K562 (cell line): ENCODE results near the gene WDR18. TPM values are rescaled to one million over a fixed set of nuclear protein-coding genes. Genes with fewer than 3 reads are reported as not detected.

Experiments
- ATAC-seq: fragments of 200-7000 bp; cut with Tn5 transposase; 3 replicates; pipeline ENCODE4 v1.9.1; 2020; ENCODE audit warnings: moderate library complexity
- BruUV-seq: library from RNA; stranded (reverse); fragments of 400-500 nt; replicated peaks from 2 replicates; lab custom pipeline; 2021; lab: Mats Ljungman, UMichigan
- CTCF ChIA-PET: fragments of 300-600 bp; formaldehyde crosslinking; extraction: SDS; loops from one replicate; lab custom pipeline; 2021; ENCODE audit warnings: low intra/inter-chr PET ratio; lab: Yijun Ruan, JAX
- POLR2A ChIA-PET: fragments of 300-600, 350-650 bp; sonication (Branson Sonifier 250); formaldehyde crosslinking; extraction: SDS; loops from one replicate; lab custom pipeline; 2021; ENCODE audit warnings: antibody characterized with exemption, inconsistent platforms; lab: Yijun Ruan, JAX
- DNase-seq, 4 experiments: peaks; one replicate each; pipeline versions ENCODE4 v3.0.0 to v3.0.0-alpha.2; 2011 to 2018; ENCODE audit warnings: low spot score in 3 of 4, mixed read lengths in 3 of 4; ENCODE audit errors: extremely low read depth in 1 of 4
- FAIRE-seq: peaks from 2 replicates; lab custom pipeline; 2011; peaks lifted over from hg19 to GRCh38; lab: Jason Lieb, UNC
- H2AFZ ChIP-seq: 2 replicates; pipeline ENCODE4 v1.6.0; 2011; ENCODE audit warnings: low read depth, low read length, control low read depth, inconsistent platforms
- H3K27ac ChIP-seq: fragments of 200-600 bp; 3 replicates; pipeline ENCODE4 v1.8.0; 2011; ENCODE audit warnings: low read depth, mild to moderate bottlenecking, control low read depth, inconsistent platforms, low read length, moderate library complexity, mixed read lengths; ENCODE audit errors: extremely low read depth
- H3K27me3 ChIP-seq, 2 experiments: fragments of 300-600 bp in 1 of 2; 2 replicates in 1 of 2; 3 replicates in 1 of 2; pipeline versions ENCODE4 v1.6.0 to v1.8.0; 2011; ENCODE audit warnings: inconsistent platforms in 2 of 2, low read length in 2 of 2, mild to moderate bottlenecking in 1 of 2, mixed read lengths in 1 of 2, moderate library complexity in 1 of 2; ENCODE audit not compliant: control insufficient read depth in 2 of 2, insufficient read depth in 2 of 2
- H3K36me3 ChIP-seq: fragments of 300-600 bp; 3 replicates; pipeline ENCODE4 v1.8.0; 2011; ENCODE audit warnings: mild to moderate bottlenecking, low read length, inconsistent platforms; ENCODE audit not compliant: control insufficient read depth, insufficient read depth
- H3K4me1 ChIP-seq, 2 experiments: fragments of 200-600 bp in 1 of 2; replicated peaks in 1 of 2; 2 replicates in 1 of 2; 3 replicates in 1 of 2; pipeline versions ENCODE4 v1.5.1 to v1.8.0; 2011; ENCODE audit warnings: inconsistent platforms in 2 of 2, low read length in 2 of 2, mild to moderate bottlenecking in 1 of 2, mixed read lengths in 1 of 2, moderate library complexity in 1 of 2; ENCODE audit not compliant: control insufficient read depth in 2 of 2, insufficient read depth in 2 of 2
- H3K4me2 ChIP-seq: 2 replicates; pipeline ENCODE4 v1.6.1; 2011; ENCODE audit warnings: low read length, control low read depth, inconsistent platforms, mixed read lengths; ENCODE audit not compliant: insufficient read depth
- H3K4me3 ChIP-seq: fragments of 200-600 bp; sonication (generic), shearing (Covaris generic); 2 replicates; pipeline ENCODE4 v1.5.1; 2016; ENCODE audit warnings: control low read depth, inconsistent platforms
- H3K79me2 ChIP-seq: fragments of 200-600 bp; 3 replicates; pipeline ENCODE4 v1.8.0; 2011; ENCODE audit warnings: low read length, inconsistent platforms; ENCODE audit not compliant: control insufficient read depth, insufficient read depth
- H3K9ac ChIP-seq, 2 experiments: 2 replicates each; pipeline versions ENCODE4 v1.6.0 to v1.6.1; 2011; ENCODE audit warnings: low read depth in 2 of 2, low read length in 2 of 2, control low read depth in 1 of 2, inconsistent platforms in 1 of 2, mild to moderate bottlenecking in 1 of 2, mixed read lengths in 1 of 2; ENCODE audit not compliant: insufficient read depth in 1 of 2
- H3K9me1 ChIP-seq: one replicate; pipeline ENCODE4 v1.6.0; 2011; ENCODE audit warnings: inconsistent platforms, mild to moderate bottlenecking, low read length, moderate library complexity; ENCODE audit not compliant: control insufficient read depth, insufficient read depth
- H3K9me3 ChIP-seq: replicated peaks from 2 replicates; pipeline ENCODE4 v1.5.1; 2011; ENCODE audit warnings: low read depth, low read length, inconsistent platforms; ENCODE audit not compliant: control insufficient read depth, insufficient read depth
- H4K20me1 ChIP-seq: replicated peaks from 2 replicates; pipeline ENCODE4 v1.6.1; 2011; ENCODE audit warnings: low read length, inconsistent platforms, mixed read lengths; ENCODE audit not compliant: control insufficient read depth, insufficient read depth
- HDAC6 ChIP-seq: IDR thresholded peaks from 2 replicates; pipeline ENCODE4 v1.6.1; 2012; ENCODE audit warnings: low read depth, mild to moderate bottlenecking, control low read depth, inconsistent platforms, low read length, moderate library complexity
- KHSRP ChIP-seq: fragments of 450-650 bp; IDR thresholded peaks from 2 replicates; pipeline ENCODE4 v1.6.1; 2017
- RBM22 ChIP-seq: fragments of 200-400 bp; formaldehyde crosslinking; IDR thresholded peaks from 2 replicates; pipeline ENCODE4 v1.6.1; 2018; ENCODE audit warnings: low read length, low read depth; ENCODE audit not compliant: poor library complexity, severe bottlenecking
- ZBTB26 ChIP-seq: fragments of 450-650 bp; formaldehyde crosslinking; IDR thresholded peaks from 2 replicates; pipeline ENCODE4 v1.4.0; 2022; ENCODE audit warnings: missing genetic modification characterization
- ZNF24 ChIP-seq: fragments of 450-650 bp; IDR thresholded peaks from 2 replicates; pipeline ENCODE4 v1.6.1; 2016
- WGBS: fragments of 100-300 bp; shearing (Covaris generic); methylation state at CpG from one replicate; pipeline ENCODE4 v1.1.6; 2016; ENCODE audit warnings: low coverage, mixed read lengths; ENCODE audit not compliant: insufficient coverage; ENCODE audit errors: missing lambda C conversion rate; 5-methylcytosine and 5-hydroxymethylcytosine counted together
- in situ Hi-C: fragments of 300-500 bp; cut with MboI; formaldehyde crosslinking; loops from 4 replicates; pipeline ENCODE4 v1.15.0; 2018; ENCODE audit warnings: inconsistent platforms, mixed read lengths
- intact Hi-C: fragments of 100-400 bp; cut with micrococcal nuclease; formaldehyde crosslinking; loops from 2 replicates; pipeline ENCODE4 v1.14.2; 2022
- polyA plus RNA-seq, 8 experiments: library from polyadenylated mRNA; depleted of rRNA in 4 of 8; stranded (reverse) in 5 of 8; unstranded in 3 of 8; fragments of >200 nt; fragmentation: Nextera tagmentation in 2 of 8; fragmentation: Illumina TruSeq in 1 of 8; extraction: Ambion mirVana in 2 of 8; extraction: Trizol in 1 of 8; gene quantifications; 2 replicates each; pipeline versions ENCODE4 v1.2.1 to v1.2.3, GENCODE V29; 2011 to 2014; ENCODE audit warnings: inconsistent platforms in 1 of 8, missing spikeins in 1 of 8
- total RNA-seq, 7 experiments: library from RNA; depleted of rRNA in 6 of 7; stranded (reverse); fragments of >200 nt in 6 of 7; fragmentation: Illumina TruSeq in 2 of 7; extraction: Trizol in 2 of 7; gene quantifications; 2 replicates each; pipeline versions ENCODE4 v1.2.1 to v1.2.3, GENCODE V29; 2011 to 2021; ENCODE audit warnings: low replicate concordance in 1 of 7

The WDR18 gene
- total and polyA plus RNA-seq, 9 of the 15 experiments (the other 6 are each of a cell fraction or from before 2014, with no cell fraction given), result 0.65 to 181 (median 30.1) TPM

GRCh38 chr19:992670-993055 lies 8.5 kb downstream of the WDR18 start (continued):
- TF ChIP-seq ZBTB26 (CRISPR knock-in tag) (no peak), ZNF24 (no peak), KHSRP (no peak)

GRCh38 chr19:993361-993830 lies 9.3 kb downstream of the WDR18 start:
- H3K9me1 ChIP-seq, result peaks cover 6% of the 10 kb centered on the region
- FAIRE-seq, result no peak
- no peaks in the 10 kb centered on the region for H3K79me2 ChIP-seq
- peak overlapping the region in 1 of 2 experiments; percentile 58; a peak in 2 of 4 replicates for H3K9ac ChIP-seq
- H3K4me2 ChIP-seq, result no peak overlapping the region
- ChIA-PET POLR2A (interaction anchor here (0.6 kb wide), 1 partner anchor 36 kb away, joined by 5 read pairs; no protein-coding TSS in a partner anchor), CTCF (no interaction called here)
- no peak overlapping the region for H3K4me3 ChIP-seq
- H3K36me3 ChIP-seq, result peaks cover 65% of the 10 kb centered on the region; the same call in 2 of the 3 replicates
- in situ Hi-C loops (no loop called here), intact Hi-C loops (no loop called here)
- H4K20me1 ChIP-seq, result no peaks in the 10 kb centered on the region; the same call in 1 of the 2 replicates
- H3K27ac ChIP-seq, result no peak overlapping the region
- no peak for DNase-seq
- WGBS, result 89% methylated on average over 11 of the region's 17 CpGs
- H3K4me1 ChIP-seq, result peaks cover 12 to 81% of the 10 kb centered on the region in 2 experiments; a peak in 4 of 5 replicates
- no peaks in the 10 kb centered on the region for H3K9me3 ChIP-seq
- TF ChIP-seq HDAC6 (no peak), RBM22 (peak; percentile 50)
- TF ChIP-seq, all 486 proteins: peak for 1
- no peak for ATAC-seq
- H2AFZ ChIP-seq, result no peak overlapping the region
- BruUV-seq, result no TSS peak
- no peaks in the 10 kb centered on the region for H3K27me3 ChIP-seq
